Tibial artery (tissue), 4 donors: Measurements from ENCODE around the gene PCSK9.

ENCODE experiments used
- DNase-seq, 2 donors: peaks; one replicate each; pipeline ENCODE4 v3.0.0-alpha.2; 2019
- H3K27ac ChIP-seq, 2 donors: fragments of 200-600 bp; sonication (generic) in 1 of 2; 1 replicate in 1 of 2; 2 replicates in 1 of 2; pipeline ENCODE4 v1.5.1; 2018 to 2019; ENCODE audit warnings: mild to moderate bottlenecking in 1 of 2
- H3K27me3 ChIP-seq, 2 donors: fragments of 200-600 bp; sonication (generic) in 1 of 2; one replicate each; pipeline versions ENCODE4 v1.5.1 to v1.6.0; 2016 to 2019
- H3K36me3 ChIP-seq, 3 donors: fragments of 200-600 bp; sonication (generic) in 2 of 3; one replicate each; pipeline ENCODE4 v1.5.1; 2016 to 2019; ENCODE audit warnings: mild to moderate bottlenecking in 2 of 3
- H3K4me1 ChIP-seq, 4 donors: fragments of 200-600 bp; sonication (generic) in 2 of 4; 1 replicate in 3 of 4; 2 replicates in 1 of 4; pipeline ENCODE4 v1.5.1; 2016 to 2019
- H3K4me3 ChIP-seq, 2 donors: fragments of 200-600 bp; sonication (generic) in 1 of 2; 1 replicate in 1 of 2; 2 replicates in 1 of 2; pipeline ENCODE4 v1.5.1; 2018 to 2019; ENCODE audit warnings: mild to moderate bottlenecking in 2 of 2
- H3K9me3 ChIP-seq, 3 donors: fragments of 200-600 bp; sonication (generic) in 1 of 3; one replicate each; pipeline ENCODE4 v1.5.1; 2016 to 2019
- intact Hi-C: fragments of 100-400 bp; cut with DNase I; formaldehyde crosslinking; loops from one replicate; pipeline ENCODE4 v1.15.0; 2023; ENCODE audit warnings: low total_unique reads
- TF ChIP-seq, protein P1 (sequence below), 2 experiments: fragments of 200-600 bp in 1 of 2; fragments of 450-650 bp in 1 of 2; IDR thresholded peaks; one replicate each; pipeline ENCODE4 v1.5.1; 2017 to 2019; ENCODE audit warnings: antibody characterized with exemption in 2 of 2, mild to moderate bottlenecking in 1 of 2, moderate library complexity in 1 of 2

Gene PCSK9

GRCh38 chr1:55071477-55071876, 32.1 kb downstream of the PCSK9 start:
- H3K4me1 ChIP-seq = peaks cover 0 to 3% (median 0%) of the 10 kb centered on the region in 4 donors
- peaks cover 78 to 100% (median 97%) of the 10 kb centered on the region in 3 donors for H3K36me3 ChIP-seq

GRCh38 chr1:55073187-55073916, 34.0 kb downstream of the PCSK9 start:
- TF ChIP-seq, protein P1, sequence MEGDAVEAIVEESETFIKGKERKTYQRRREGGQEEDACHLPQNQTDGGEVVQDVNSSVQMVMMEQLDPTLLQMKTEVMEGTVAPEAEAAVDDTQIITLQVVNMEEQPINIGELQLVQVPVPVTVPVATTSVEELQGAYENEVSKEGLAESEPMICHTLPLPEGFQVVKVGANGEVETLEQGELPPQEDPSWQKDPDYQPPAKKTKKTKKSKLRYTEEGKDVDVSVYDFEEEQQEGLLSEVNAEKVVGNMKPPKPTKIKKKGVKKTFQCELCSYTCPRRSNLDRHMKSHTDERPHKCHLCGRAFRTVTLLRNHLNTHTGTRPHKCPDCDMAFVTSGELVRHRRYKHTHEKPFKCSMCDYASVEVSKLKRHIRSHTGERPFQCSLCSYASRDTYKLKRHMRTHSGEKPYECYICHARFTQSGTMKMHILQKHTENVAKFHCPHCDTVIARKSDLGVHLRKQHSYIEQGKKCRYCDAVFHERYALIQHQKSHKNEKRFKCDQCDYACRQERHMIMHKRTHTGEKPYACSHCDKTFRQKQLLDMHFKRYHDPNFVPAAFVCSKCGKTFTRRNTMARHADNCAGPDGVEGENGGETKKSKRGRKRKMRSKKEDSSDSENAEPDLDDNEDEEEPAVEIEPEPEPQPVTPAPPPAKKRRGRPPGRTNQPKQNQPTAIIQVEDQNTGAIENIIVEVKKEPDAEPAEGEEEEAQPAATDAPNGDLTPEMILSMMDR (IDR thresholded peaks at IDR 0.05) = no peak
- peaks cover 83 to 100% (median 97%) of the 10 kb centered on the region in 3 donors for H3K36me3 ChIP-seq
- H3K9me3 ChIP-seq = no peaks in the 10 kb centered on the region

More at GRCh38 chr1:55071477-55071876, 32.1 kb downstream of the PCSK9 start:
- Histone ChIP-seq H3K4me3 (no peak overlapping the region), H3K9me3 (no peaks in the 10 kb centered on the region), H3K27me3 (no peaks in the 10 kb centered on the region), H3K27ac (no peak overlapping the region)
- TF ChIP-seq, protein P1 (IDR thresholded peaks at IDR 0.05) = no peak
- intact Hi-C loops = no loop called here
- DNase-seq = no peak

DNA sequence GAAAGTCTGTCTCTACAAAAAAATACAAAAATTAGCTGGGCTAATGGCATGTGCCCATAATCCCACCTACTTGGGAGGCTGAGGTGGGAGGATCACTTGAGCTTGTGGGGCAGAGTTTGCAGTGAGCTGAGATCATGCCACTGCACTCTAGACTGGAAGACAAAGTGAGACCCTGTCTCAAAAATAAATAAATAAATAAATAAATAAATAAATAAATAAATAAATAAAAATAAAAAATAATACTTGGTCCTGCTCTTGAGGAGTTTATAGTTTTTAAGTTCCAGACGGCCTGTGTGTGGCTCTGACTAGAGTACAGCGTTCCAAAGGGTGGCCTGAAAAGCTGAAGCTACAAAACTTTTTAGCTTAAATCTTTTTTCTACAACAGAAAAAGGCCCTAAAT, 35.1 kb downstream of the PCSK9 start:
- Histone ChIP-seq H3K36me3 (peaks cover 72 to 100% (median 96%) of the 10 kb centered on the region in 3 donors), H3K27ac (no peak overlapping the region)

More at GRCh38 chr1:55073187-55073916, 34.0 kb downstream of the PCSK9 start:
- Histone ChIP-seq H3K4me1 (no peaks in the 10 kb centered on the region), H3K27ac (no peak overlapping the region), H3K4me3 (no peak overlapping the region), H3K27me3 (no peaks in the 10 kb centered on the region)
- intact Hi-C loops = no loop called here
- no peak for DNase-seq

GRCh38 chr1:55076356-55076755, 37.0 kb downstream of the PCSK9 start:
- peaks cover 75 to 100% (median 96%) of the 10 kb centered on the region in 3 donors for H3K36me3 ChIP-seq
- DNase-seq = no peak

More for the DNA sequence above, 35.1 kb downstream of the PCSK9 start:
- H3K9me3 ChIP-seq = no peaks in the 10 kb centered on the region
- no peaks in the 10 kb centered on the region for H3K4me1 ChIP-seq
- no peak overlapping the region for H3K4me3 ChIP-seq
- no peak for DNase-seq
- TF ChIP-seq, protein P1 (IDR thresholded peaks at IDR 0.05) = no peak
- H3K27me3 ChIP-seq = no peaks in the 10 kb centered on the region
- intact Hi-C loops = no loop called here

DNA sequence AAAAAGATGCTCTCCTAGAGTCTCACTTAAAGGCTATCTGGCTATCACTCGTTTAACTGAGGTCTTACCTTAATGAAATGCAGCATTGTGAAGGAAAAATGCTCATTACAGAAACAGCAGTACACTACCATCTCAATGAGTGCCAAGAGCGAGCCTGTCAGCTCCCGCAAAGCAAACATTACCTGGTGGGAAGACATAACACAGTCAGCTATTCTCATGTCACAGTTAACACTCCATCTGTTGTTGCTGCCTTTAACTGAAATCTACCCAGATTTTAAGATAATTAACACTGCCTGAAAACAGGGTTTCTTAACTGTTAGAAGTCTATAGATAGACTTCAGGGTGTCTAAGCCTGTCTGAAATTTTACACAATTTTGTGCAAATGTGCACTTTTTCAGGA, 39.1 kb downstream of the PCSK9 start:
- Histone ChIP-seq H3K9me3 (no peaks in the 10 kb centered on the region), H3K27me3 (no peaks in the 10 kb centered on the region), H3K36me3 (peaks cover 71 to 98% (median 94%) of the 10 kb centered on the region in 3 donors), H3K4me1 (no peaks in the 10 kb centered on the region), H3K27ac (no peak overlapping the region), H3K4me3 (no peak overlapping the region)
- TF ChIP-seq, protein P1 (IDR thresholded peaks at IDR 0.05) = no peak
- intact Hi-C loops = no loop called here
- no peak for DNase-seq

More at GRCh38 chr1:55076356-55076755, 37.0 kb downstream of the PCSK9 start:
- Histone ChIP-seq H3K4me3 (no peak overlapping the region), H3K4me1 (no peaks in the 10 kb centered on the region), H3K27ac (no peak overlapping the region), H3K27me3 (no peaks in the 10 kb centered on the region), H3K9me3 (no peaks in the 10 kb centered on the region)
- intact Hi-C loops = no loop called here
- TF ChIP-seq, protein P1 (IDR thresholded peaks at IDR 0.05) = no peak
